A549 (cell line): ENCODE measurements around the gene STK16. TPM values are rescaled to one million over a fixed set of nuclear protein-coding genes. Genes with fewer than 3 reads are reported as not detected.

ENCODE experiments used
- ATAC-seq, 2 experiments: fragments of 200-7000 bp in 1 of 2; fragments of >200 bp in 1 of 2; cut with Nextera tagmentation in 1 of 2; cut with Tn5 transposase in 1 of 2; 3 replicates each; pipeline versions ENCODE4 v1.8.0 to v1.9.1; 2018 to 2020; ENCODE audit warnings: mild to moderate bottlenecking in 1 of 2, moderate library complexity in 1 of 2
- CTCF ChIA-PET: fragments of 300-600 bp; sonication (Branson Sonifier 250); formaldehyde crosslinking; extraction: SDS; loops from one replicate; lab custom pipeline; 2021; ENCODE audit warnings: antibody characterized with exemption, inconsistent platforms; lab: Yijun Ruan, JAX
- POLR2A ChIA-PET: fragments of 350-600 bp; formaldehyde crosslinking; extraction: SDS; loops from one replicate; lab custom pipeline; 2021; ENCODE audit warnings: antibody characterized with exemption, inconsistent platforms; lab: Yijun Ruan, JAX
- DNase-seq, 2 experiments: peaks; one replicate each; pipeline versions ENCODE4 v3.0.0 to v3.0.0-alpha.2; 2011 to 2016; ENCODE audit warnings: low read depth in 1 of 2, low spot score in 1 of 2
- FAIRE-seq: peaks from 2 replicates; lab custom pipeline; 2011; peaks lifted over from hg19 to GRCh38; lab: Jason Lieb, UNC
- H3K27ac ChIP-seq, 2 experiments: fragments of >200 bp; sonication (Bioruptor Twin); formaldehyde crosslinking; 3 replicates each; pipeline ENCODE4 v1.5.1; 2016 to 2017
- H3K4me1 ChIP-seq: fragments of >200 bp; sonication (Bioruptor Twin); formaldehyde crosslinking; 3 replicates; pipeline ENCODE4 v1.6.1; 2016
- H3K4me2 ChIP-seq: fragments of >200 bp; sonication (Bioruptor Twin); formaldehyde crosslinking; 3 replicates; pipeline ENCODE4 v1.6.1; 2016
- H3K4me3 ChIP-seq: fragments of >200 bp; sonication (Bioruptor Twin); formaldehyde crosslinking; 3 replicates; pipeline ENCODE4 v1.5.1; 2016
- H3K9me3 ChIP-seq: fragments of >200 bp; sonication (Bioruptor Twin); formaldehyde crosslinking; 3 replicates; pipeline ENCODE4 v1.6.1; 2016
- ATOH8 ChIP-seq: fragments of 250-450 bp; sonication (Bioruptor Pico); IDR thresholded peaks from 2 replicates; pipeline ENCODE4 v1.5.0; 2020; ENCODE audit warnings: low read depth, mild to moderate bottlenecking, moderate library complexity
- BCL3 ChIP-seq: fragments of >200 bp; sonication (Bioruptor Twin); formaldehyde crosslinking; IDR thresholded peaks from 3 replicates; pipeline ENCODE4 v1.6.1; 2016
- CBX2 ChIP-seq: fragments of 200-600 bp; sonication (generic); IDR thresholded peaks from 2 replicates; pipeline ENCODE4 v1.6.1; 2016; ENCODE audit warnings: low read depth, mild to moderate bottlenecking, borderline replicate concordance
- CBX8 ChIP-seq: fragments of 200-600 bp; sonication (generic); IDR thresholded peaks from 2 replicates; pipeline ENCODE4 v1.6.1; 2016
- CHD4 ChIP-seq: fragments of 200-600 bp; sonication (generic); IDR thresholded peaks from 2 replicates; pipeline ENCODE4 v1.6.1; 2016; ENCODE audit warnings: antibody characterized with exemption, mild to moderate bottlenecking, borderline replicate concordance
- EHF ChIP-seq: fragments of 250-450 bp; sonication (Bioruptor Pico); IDR thresholded peaks from 2 replicates; pipeline ENCODE4 v1.5.0; 2020; ENCODE audit warnings: mild to moderate bottlenecking
- EHMT2 ChIP-seq: fragments of 200-600 bp; sonication (generic); IDR thresholded peaks from 2 replicates; pipeline ENCODE4 v1.6.1; 2016; ENCODE audit warnings: antibody characterized with exemption, low read depth, mild to moderate bottlenecking, moderate library complexity
- GATA3 ChIP-seq: IDR thresholded peaks from 2 replicates; pipeline ENCODE4 v1.6.1; 2012; ENCODE audit warnings: borderline replicate concordance
- HMGXB4 ChIP-seq: fragments of 250-450 bp; sonication (Bioruptor Pico); IDR thresholded peaks from 2 replicates; pipeline ENCODE4 v1.5.0; 2021; ENCODE audit warnings: mild to moderate bottlenecking, moderate library complexity, borderline replicate concordance
- MAFK ChIP-seq: fragments of 450-650 bp; IDR thresholded peaks from 2 replicates; pipeline ENCODE4 v1.6.1; 2014; ENCODE audit not compliant: partially characterized antibody
- MAX ChIP-seq: IDR thresholded peaks from 2 replicates; pipeline ENCODE4 v1.6.1; 2012
- MAZ ChIP-seq: fragments of 150-350 bp; IDR thresholded peaks from 2 replicates; pipeline ENCODE4 v1.6.1; 2014; ENCODE audit warnings: antibody characterized with exemption, low read depth, low read length, borderline replicate concordance
- NFE2L2 ChIP-seq: fragments of 150-350 bp; conservative IDR thresholded peaks from 2 replicates; pipeline ENCODE4 v1.6.1; 2014; ENCODE audit warnings: low read length
- NPAS2 ChIP-seq: fragments of 250-450 bp; sonication (Bioruptor Pico); IDR thresholded peaks from 2 replicates; pipeline ENCODE4 v1.8.0; 2022; ENCODE audit warnings: mild to moderate bottlenecking, moderate library complexity, borderline replicate concordance
- NR3C1 ChIP-seq: fragments of >200 bp; sonication (Bioruptor Twin); formaldehyde crosslinking; IDR thresholded peaks from 3 replicates; pipeline ENCODE4 v1.6.1; 2017
- POLR2AphosphoS2 ChIP-seq: conservative IDR thresholded peaks from 2 replicates; pipeline ENCODE4 v1.6.1; 2012; ENCODE audit warnings: low read length, improper control_type of control experiment, inconsistent platforms
- RAD21 ChIP-seq, 2 experiments: fragments of >200 bp in 1 of 2; sonication (Bioruptor Twin) in 1 of 2; formaldehyde crosslinking in 1 of 2; IDR thresholded peaks in 1 of 2; conservative IDR thresholded peaks in 1 of 2; 2 replicates in 1 of 2; 3 replicates in 1 of 2; pipeline ENCODE4 v1.6.1; 2012 to 2018; ENCODE audit warnings: inconsistent platforms in 1 of 2
- RNF2 ChIP-seq: fragments of 200-600 bp; sonication (generic); IDR thresholded peaks from 2 replicates; pipeline ENCODE4 v1.6.1; 2016; ENCODE audit warnings: low read depth, mild to moderate bottlenecking, antibody characterized with exemption, moderate library complexity, borderline replicate concordance
- SMC3 ChIP-seq: fragments of >200 bp; sonication (Bioruptor Twin); formaldehyde crosslinking; IDR thresholded peaks from 3 replicates; pipeline ENCODE4 v1.6.1; 2018; ENCODE audit warnings: inconsistent platforms
- SREBF2 ChIP-seq: fragments of 450-650 bp; IDR thresholded peaks from 2 replicates; pipeline ENCODE4 v1.6.1; 2014; ENCODE audit warnings: mild to moderate bottlenecking, moderate library complexity
- USF2 ChIP-seq: fragments of 450-650 bp; IDR thresholded peaks from 2 replicates; pipeline ENCODE4 v1.6.1; 2014; ENCODE audit warnings: antibody characterized with exemption
- ZC3H11A ChIP-seq: fragments of 450-650 bp; IDR thresholded peaks from 2 replicates; pipeline ENCODE4 v1.6.1; 2014; ENCODE audit warnings: antibody characterized with exemption, mild to moderate bottlenecking
- ZFP36 ChIP-seq: fragments of 450-650 bp; IDR thresholded peaks from 2 replicates; pipeline ENCODE4 v1.6.1; 2014; ENCODE audit warnings: borderline replicate concordance; ENCODE audit not compliant: partially characterized antibody
- ZSCAN20 ChIP-seq: fragments of 250-450 bp; sonication (Bioruptor Pico); IDR thresholded peaks from 2 replicates; pipeline ENCODE4 v1.8.0; 2022; ENCODE audit warnings: mild to moderate bottlenecking, moderate library complexity
- WGBS: methylation state at CpG from one replicate; pipeline ENCODE4 v1.1.6; 2017; ENCODE audit errors: missing lambda C conversion rate; 5-methylcytosine and 5-hydroxymethylcytosine counted together
- polyA plus RNA-seq, 4 experiments: library from polyadenylated mRNA; depleted of rRNA in 3 of 4; stranded (reverse); fragments of >200 nt; fragmentation: RNase III in 1 of 4; extraction: RNeasy Plus Mini Kit Qiagen cat#74134 plus additional on column Dnase treatment in 1 of 4; gene quantifications; 2 replicates in 3 of 4; 3 replicates in 1 of 4; pipeline ENCODE4 v1.2.3, GENCODE V29; 2011 to 2017

Gene STK16
- polyA plus RNA-seq, 2 of the 4 experiments (the other 2 are of a cell fraction), result 37.0 to 43.3 TPM

GRCh38 chr2:219205165-219205538 is 40.1 kb upstream of the STK16 start:
- H3K4me1 ChIP-seq, result peaks cover 16% of the 10 kb centered on the region
- FAIRE-seq (no peak), DNase-seq (no peak)
- ChIA-PET POLR2A (no interaction called here), CTCF (interaction anchor here (2.0 to 3.2 kb wide), 2 partner anchors 34 to 46 kb away, joined by 6 to 20 read pairs; partner anchors contain the start of gene NHEJ1)
- H3K4me3 ChIP-seq, result no peak overlapping the region
- TF ChIP-seq CHD4 (0 out of 2 replicates have a peak, but pooled peaks have one; percentile 16), CBX2 (no peak)
- TF ChIP-seq, all 56 proteins: peak for 1
- WGBS, result 81% methylated on average over 5 of the region's 5 CpGs
- peaks cover 3% of the 10 kb centered on the region; the same call in 1 of the 3 replicates for H3K9me3 ChIP-seq
- no peak for ATAC-seq
- no peak overlapping the region for H3K27ac ChIP-seq
- no peak overlapping the region for H3K4me2 ChIP-seq

- 15% methylated on average over 7 of the region's 7 CpGs for WGBS
- H3K4me1 ChIP-seq, result peaks cover 16% of the 10 kb centered on the region
- peak overlapping the region; percentile 85 for H3K4me2 ChIP-seq
- H3K9me3 ChIP-seq, result peaks cover 3% of the 10 kb centered on the region; the same call in 1 of the 3 replicates
- H3K4me3 ChIP-seq, result peak overlapping the region; percentile 53
- TF ChIP-seq CBX8, result no peak
- ChIA-PET CTCF (interaction anchor here (0.6 to 3.2 kb wide), 14 partner anchors 9 to 330 kb away, joined by 3 to 20 read pairs (median 4); partner anchors contain the start of gene NHEJ1), POLR2A (interaction anchor here (0.7 to 3.9 kb wide), 9 partner anchors 10 to 148 kb away, joined by 3 to 25 read pairs (median 6); partner anchors contain the start of genes ABCB6, CNPPD1, DNAJB2 and GLB1L)
- FAIRE-seq (no peak), ATAC-seq (no peak), DNase-seq (no peak)
- peak overlapping the region; percentile 95 to 98 for H3K27ac ChIP-seq
These were observed 39.3 kb upstream of the STK16 start for GRCh38 chr2:219205981-219206327.

GRCh38 chr2:219206328-219207133 is 38.7 kb upstream of the STK16 start, which contains the start of gene ZFAND2B:
Gene ZFAND2B (plus strand): TSS chr2:219206782. CDS start chr2:219206988, 206 bp downstream.
- H3K9me3 ChIP-seq, result peaks cover 3% of the 10 kb centered on the region; the same call in 1 of the 3 replicates
- peaks cover 16% of the 10 kb centered on the region for H3K4me1 ChIP-seq
- ATAC-seq, result peak; percentile 85 to 93
- peak within 1 kb of the TSS; percentile 95 to 98 for H3K27ac ChIP-seq
- 1% methylated on average over 37 of the region's 76 CpGs for WGBS
- peak; percentile 89 to 91 for DNase-seq
- CTCF ChIA-PET, result interaction anchor here (0.7 to 3.2 kb wide), 14 partner anchors 10 to 330 kb away, joined by 3 to 20 read pairs (median 4); partner anchors contain the start of gene NHEJ1
- H3K4me2 ChIP-seq, result peak within 1 kb of the TSS; percentile 85
- POLR2A ChIA-PET, result interaction anchor here (0.6 to 3.9 kb wide), 15 partner anchors 9 to 182 kb away, joined by 3 to 25 read pairs (median 5); partner anchors contain the start of genes ABCB6, ANKZF1, CNPPD1 and DNAJB2
- H3K4me3 ChIP-seq, result peak within 1 kb of the TSS; percentile 53
- FAIRE-seq, result no peak
- TF ChIP-seq MAX (peak; percentile 57; the same call in 1 of the 2 replicates), ATOH8 (CRISPR knock-in tag) (peak; percentile 64; the same call in 1 of the 2 replicates), POLR2AphosphoS2 (no peak; the same call in 1 of the 2 replicates), SMC3 (no peak), ZFP36 (no peak), HMGXB4 (CRISPR knock-in tag) (no peak), GATA3 (peak; percentile 31; the same call in 1 of the 2 replicates), EHMT2 (no peak), NPAS2 (CRISPR knock-in tag) (no peak), NR3C1 (no peak), ZC3H11A (no peak), ZSCAN20 (CRISPR knock-in tag) (no peak), RAD21 (conservative IDR thresholded peaks at IDR 0.05 in 1 of 2, IDR thresholded peaks at IDR 0.05 in 1 of 2) (no peak), EHF (no peak), RNF2 (no peak), BCL3 (peak; percentile 72), NFE2L2 (no peak), USF2 (no peak), SREBF2 (no peak), MAFK (no peak), MAZ (peak; percentile 61; the same call in 1 of the 2 replicates)
